RWPE2 (cell line): ENCODE measurements around the gene FAM228B.

ENCODE experiments used
- ATAC-seq: fragments of 200-7000 bp; cut with Tn5 transposase; 3 replicates; pipeline ENCODE4 v1.9.1; 2021; ENCODE audit warnings: low read depth
- DNase-seq: peaks from one replicate; pipeline ENCODE4 v3.0.0-alpha.2; 2020; ENCODE audit warnings: low spot score
- H3K27ac ChIP-seq: fragments of 450-650 bp; 2 replicates; pipeline ENCODE4 v1.5.1; 2017; ENCODE audit warnings: mild to moderate bottlenecking; ENCODE audit not compliant: poor library complexity, severe bottlenecking
- H3K27me3 ChIP-seq: fragments of 250-450 bp; sonication (Bioruptor Pico); 2 replicates; pipeline ENCODE4 v1.5.1; 2021; ENCODE audit warnings: mild to moderate bottlenecking, moderate library complexity; ENCODE audit not compliant: insufficient read depth, poor library complexity, severe bottlenecking
- H3K36me3 ChIP-seq: fragments of 250-450 bp; sonication (Bioruptor Pico); 2 replicates; pipeline ENCODE4 v1.5.1; 2020; ENCODE audit warnings: low read depth, mild to moderate bottlenecking, moderate library complexity
- H3K4me1 ChIP-seq: fragments of 250-450 bp; sonication (Bioruptor Pico); 2 replicates; pipeline ENCODE4 v1.5.1; 2021; ENCODE audit warnings: mild to moderate bottlenecking, moderate library complexity; ENCODE audit not compliant: insufficient read depth, poor library complexity, severe bottlenecking
- H3K4me3 ChIP-seq: fragments of 250-450 bp; sonication (Bioruptor Pico); 2 replicates; pipeline ENCODE4 v1.5.1; 2021; ENCODE audit warnings: mild to moderate bottlenecking, moderate library complexity; ENCODE audit not compliant: severe bottlenecking
- H3K9me3 ChIP-seq: fragments of 250-450 bp; sonication (Bioruptor Pico); 2 replicates; pipeline ENCODE4 v1.5.1; 2021; ENCODE audit warnings: mild to moderate bottlenecking, moderate library complexity; ENCODE audit not compliant: severe bottlenecking
- TF ChIP-seq, protein P1 (sequence below): fragments of 450-650 bp; IDR thresholded peaks from one replicate; pipeline ENCODE4 v1.5.1; 2017; ENCODE audit warnings: mild to moderate bottlenecking, moderate library complexity; ENCODE audit not compliant: poor library complexity, severe bottlenecking

The FAM228B gene

GRCh38 chr2:24123195-24123921 is at the start of gene FAM228B, which contains the start of gene PFN4:
Gene FAM228B (plus strand): TSS chr2:24123469. CDS start chr2:24124362, 893 bp downstream.
Gene PFN4 (minus strand): TSS chr2:24123334. CDS start chr2:24122535, 799 bp downstream.
- Histone ChIP-seq H3K27me3 (no peaks in the 10 kb centered on the region), H3K27ac (peak within 1 kb of the TSS; percentile 62), H3K9me3 (no peaks in the 10 kb centered on the region), H3K4me1 (peaks cover 10% of the 10 kb centered on the region), H3K36me3 (no peaks in the 10 kb centered on the region), H3K4me3 (peak within 1 kb of the TSS; percentile 97)
- ATAC-seq (peak; percentile 94), DNase-seq (peak; percentile 81)
- TF ChIP-seq, protein P1, sequence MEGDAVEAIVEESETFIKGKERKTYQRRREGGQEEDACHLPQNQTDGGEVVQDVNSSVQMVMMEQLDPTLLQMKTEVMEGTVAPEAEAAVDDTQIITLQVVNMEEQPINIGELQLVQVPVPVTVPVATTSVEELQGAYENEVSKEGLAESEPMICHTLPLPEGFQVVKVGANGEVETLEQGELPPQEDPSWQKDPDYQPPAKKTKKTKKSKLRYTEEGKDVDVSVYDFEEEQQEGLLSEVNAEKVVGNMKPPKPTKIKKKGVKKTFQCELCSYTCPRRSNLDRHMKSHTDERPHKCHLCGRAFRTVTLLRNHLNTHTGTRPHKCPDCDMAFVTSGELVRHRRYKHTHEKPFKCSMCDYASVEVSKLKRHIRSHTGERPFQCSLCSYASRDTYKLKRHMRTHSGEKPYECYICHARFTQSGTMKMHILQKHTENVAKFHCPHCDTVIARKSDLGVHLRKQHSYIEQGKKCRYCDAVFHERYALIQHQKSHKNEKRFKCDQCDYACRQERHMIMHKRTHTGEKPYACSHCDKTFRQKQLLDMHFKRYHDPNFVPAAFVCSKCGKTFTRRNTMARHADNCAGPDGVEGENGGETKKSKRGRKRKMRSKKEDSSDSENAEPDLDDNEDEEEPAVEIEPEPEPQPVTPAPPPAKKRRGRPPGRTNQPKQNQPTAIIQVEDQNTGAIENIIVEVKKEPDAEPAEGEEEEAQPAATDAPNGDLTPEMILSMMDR = no peak

GRCh38 chr2:24073816-24074215 is 49.5 kb upstream of the FAM228B start:
- Histone ChIP-seq H3K4me1 (no peaks in the 10 kb centered on the region), H3K36me3 (peaks cover 60% of the 10 kb centered on the region), H3K27ac (no peak overlapping the region), H3K4me3 (no peak overlapping the region), H3K9me3 (no peaks in the 10 kb centered on the region), H3K27me3 (no peaks in the 10 kb centered on the region)
- DNase-seq (no peak), ATAC-seq (no peak)
- TF ChIP-seq, protein P1 = no peak

- DNase-seq (no peak), ATAC-seq (no peak)
- Histone ChIP-seq H3K4me1 (no peaks in the 10 kb centered on the region), H3K27me3 (no peaks in the 10 kb centered on the region), H3K27ac (peak overlapping the region; percentile 78), H3K4me3 (peak overlapping the region; percentile 56), H3K9me3 (no peaks in the 10 kb centered on the region), H3K36me3 (peaks cover 52% of the 10 kb centered on the region)
- TF ChIP-seq, protein P1 = no peak
Observed at GRCh38 chr2:24075259-24075658, 48.0 kb upstream of the FAM228B start.

DNA sequence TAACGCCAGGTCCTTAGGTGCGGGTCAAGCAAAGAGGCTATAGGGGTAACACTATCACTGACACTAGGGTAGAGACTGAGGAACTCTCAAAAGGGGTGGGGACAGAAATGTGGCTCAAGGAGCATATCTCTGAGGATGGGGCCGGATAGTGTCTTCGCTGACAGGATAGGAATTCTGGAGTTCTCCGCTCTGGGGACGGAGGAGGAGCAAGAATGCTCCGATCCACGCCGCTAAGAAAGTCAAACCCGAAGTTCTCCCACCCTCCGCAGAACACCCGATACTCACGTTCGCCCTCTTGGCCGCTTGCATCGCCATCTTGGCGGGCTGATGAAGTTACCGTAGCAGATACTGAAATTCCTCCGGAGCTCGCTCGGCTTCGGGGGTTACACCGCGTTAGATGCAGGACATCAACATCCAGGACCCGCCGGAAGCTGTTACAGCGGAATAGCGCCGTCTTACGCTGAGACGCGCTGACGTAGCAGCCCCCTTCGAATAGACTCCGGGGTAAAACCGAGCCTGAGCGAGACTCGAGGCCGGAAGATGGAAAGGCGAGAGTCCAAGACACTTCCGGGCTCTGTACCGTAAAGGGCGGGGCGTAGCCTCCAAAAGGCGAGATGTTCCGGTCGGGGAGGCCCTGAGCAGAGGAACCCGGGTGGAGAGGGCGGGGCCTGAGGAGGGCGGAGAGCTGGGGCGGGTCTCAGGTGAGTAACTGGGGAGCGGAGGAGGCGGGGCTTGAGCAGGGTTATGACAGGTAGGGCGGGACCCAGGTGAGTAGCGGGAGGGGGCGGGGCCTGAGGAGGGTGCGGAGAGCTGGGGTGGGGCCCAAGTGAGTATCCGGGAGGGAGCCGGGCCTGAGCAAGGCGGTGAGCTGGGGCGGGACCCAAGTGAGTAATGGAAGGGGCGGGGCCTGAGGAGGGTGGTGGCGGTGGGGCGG is 47.1 kb upstream of the FAM228B start, which contains the start of gene SF3B6:
TSS of gene SF3B6 (minus strand) at position 412 of the 934 bp plus-strand sequence. CDS start at position 315, 97 bp downstream.
- peak within 1 kb of the TSS; percentile 78 for H3K27ac ChIP-seq
- H3K4me3 ChIP-seq = peak within 1 kb of the TSS; percentile 69
- no peaks in the 10 kb centered on the region for H3K9me3 ChIP-seq
- TF ChIP-seq, protein P1 = no peak
- DNase-seq = peak; percentile 100
- ATAC-seq = peak; percentile 82
- peaks cover 43% of the 10 kb centered on the region for H3K36me3 ChIP-seq
- no peaks in the 10 kb centered on the region for H3K4me1 ChIP-seq
- no peaks in the 10 kb centered on the region for H3K27me3 ChIP-seq
